H1 (cell line): ENCODE measurements around the gene SLC7A10. TPM values are rescaled to one million over a fixed set of nuclear protein-coding genes. Genes with fewer than 3 reads are reported as not detected.

Source experiments
- CTCF ChIA-PET: fragments of 300-600 bp; sonication (Branson Sonifier 250); formaldehyde crosslinking; loops from one replicate; lab custom pipeline; 2021; ENCODE audit not compliant: partially characterized antibody; lab: Charles Lee
- POLR2A ChIA-PET: fragments of 300-600 bp; sonication (Branson Sonifier 250); formaldehyde crosslinking; loops from one replicate; lab custom pipeline; 2021; ENCODE audit warnings: inconsistent platforms; ENCODE audit not compliant: partially characterized antibody; lab: Charles Lee
- DNase-seq, 2 experiments: peaks; one replicate each; pipeline versions ENCODE4 v3.0.0 to v3.0.0-alpha.2; 2010 to 2022; ENCODE audit warnings: low spot score in 2 of 2, low read depth in 1 of 2, mixed read lengths in 1 of 2
- FAIRE-seq: peaks from 2 replicates; lab custom pipeline; 2011; peaks lifted over from hg19 to GRCh38; lab: Jason Lieb, UNC
- H2AFZ ChIP-seq: 2 replicates; pipeline ENCODE4 v1.8.1; 2012; ENCODE audit warnings: low read length, inconsistent platforms
- H2AK5ac ChIP-seq: 2 replicates; pipeline ENCODE4 v1.6.1; 2013; ENCODE audit warnings: low read depth, low read length
- H2BK120ac ChIP-seq: replicated peaks from 2 replicates; pipeline ENCODE3; 2013; ENCODE audit warnings: low read depth, low read length, inconsistent platforms
- H2BK12ac ChIP-seq: 2 replicates; pipeline ENCODE4 v1.6.1; 2013; ENCODE audit warnings: low read depth, low read length
- H2BK15ac ChIP-seq: 2 replicates; pipeline ENCODE4 v1.6.1; 2013; ENCODE audit warnings: low read length
- H2BK20ac ChIP-seq: 2 replicates; pipeline ENCODE4 v1.6.1; 2013; ENCODE audit warnings: low read length
- H2BK5ac ChIP-seq: 2 replicates; pipeline ENCODE4 v1.6.1; 2013; ENCODE audit warnings: low read depth, low read length
- H3K14ac ChIP-seq: 2 replicates; pipeline ENCODE4 v1.6.1; 2013; ENCODE audit warnings: inconsistent platforms; ENCODE audit not compliant: insufficient read length
- H3K18ac ChIP-seq: 2 replicates; pipeline ENCODE4 v1.6.1; 2013; ENCODE audit warnings: low read length; ENCODE audit errors: extremely low read depth
- H3K23ac ChIP-seq: 2 replicates; pipeline ENCODE4 v1.6.1; 2013; ENCODE audit warnings: inconsistent platforms; ENCODE audit not compliant: insufficient read length
- H3K23me2 ChIP-seq: 2 replicates; pipeline ENCODE4 v1.6.1; 2013; ENCODE audit warnings: low read depth, low read length
- H3K27ac ChIP-seq: 2 replicates; pipeline ENCODE4 v1.6.1; 2011; ENCODE audit warnings: low read depth, low read length, inconsistent platforms
- H3K27me3 ChIP-seq, 4 experiments: replicated peaks in 1 of 4; 1 replicate in 1 of 4; 2 replicates in 3 of 4; pipeline versions ENCODE4 v1.6.1 to v1.8.1; 2011 to 2013; ENCODE audit warnings: low read length in 3 of 4, mild to moderate bottlenecking in 3 of 4, inconsistent platforms in 2 of 4, mixed read lengths in 2 of 4, moderate library complexity in 1 of 4; ENCODE audit not compliant: control insufficient read depth in 3 of 4, insufficient read depth in 3 of 4; ENCODE audit errors: extremely low read depth in 1 of 4
- H3K36me3 ChIP-seq, 4 experiments: 2 replicates each; pipeline versions ENCODE4 v1.6.1 to v1.8.1; 2011 to 2013; ENCODE audit warnings: mild to moderate bottlenecking in 4 of 4, low read length in 3 of 4, moderate library complexity in 2 of 4, control low read depth in 1 of 4, inconsistent platforms in 1 of 4; ENCODE audit not compliant: insufficient read depth in 4 of 4, control insufficient read depth in 2 of 4
- H3K4ac ChIP-seq: replicated peaks from 2 replicates; pipeline ENCODE3; 2013; ENCODE audit warnings: low read length, low read depth, mixed read lengths, inconsistent platforms; ENCODE audit not compliant: insufficient read length
- H3K4me1 ChIP-seq, 4 experiments: replicated peaks in 1 of 4; 1 replicate in 1 of 4; 2 replicates in 3 of 4; pipeline versions ENCODE4 v1.6.1 to v1.8.1; 2011 to 2013; ENCODE audit warnings: low read length in 3 of 4, inconsistent platforms in 2 of 4, mixed read lengths in 1 of 4; ENCODE audit not compliant: insufficient read depth in 4 of 4, control insufficient read depth in 3 of 4
- H3K4me2 ChIP-seq, 2 experiments: 2 replicates each; pipeline versions ENCODE4 v1.6.1 to v1.8.1; 2011 to 2013; ENCODE audit warnings: low read depth in 2 of 2, low read length in 2 of 2, control low read depth in 1 of 2, inconsistent platforms in 1 of 2, mild to moderate bottlenecking in 1 of 2; ENCODE audit not compliant: insufficient read depth in 1 of 2
- H3K4me3 ChIP-seq, 4 experiments: fragments of 200-600, 300-600 bp in 1 of 4; sonication (generic), shearing (Covaris generic), sonication (Bioruptor Twin) in 1 of 4; 2 replicates each; pipeline versions ENCODE4 v1.5.1 to v1.8.1; 2011 to 2016; ENCODE audit warnings: low read length in 4 of 4, low read depth in 3 of 4, control low read depth in 2 of 4, inconsistent platforms in 2 of 4, mild to moderate bottlenecking in 2 of 4, mixed read lengths in 1 of 4, moderate library complexity in 1 of 4; ENCODE audit not compliant: insufficient read depth in 2 of 4; ENCODE audit errors: extremely low read depth in 1 of 4
- H3K56ac ChIP-seq: replicated peaks from 2 replicates; pipeline ENCODE3; 2013; ENCODE audit warnings: low read depth, mild to moderate bottlenecking, mixed read lengths, low read length, inconsistent platforms; ENCODE audit not compliant: insufficient read length
- H3K79me1 ChIP-seq: 2 replicates; pipeline ENCODE4 v1.6.1; 2013; ENCODE audit warnings: low read depth, low read length, control low read depth
- H3K79me2 ChIP-seq, 2 experiments: 2 replicates each; pipeline versions ENCODE4 v1.6.1 to v1.8.1; 2012 to 2013; ENCODE audit warnings: low read length in 2 of 2, mild to moderate bottlenecking in 2 of 2, inconsistent platforms in 1 of 2; ENCODE audit not compliant: insufficient read depth in 2 of 2, control insufficient read depth in 1 of 2
- H3K9ac ChIP-seq, 4 experiments: replicated peaks in 1 of 4; 1 replicate in 1 of 4; 2 replicates in 3 of 4; pipeline versions ENCODE4 v1.6.1 to v1.8.1; 2011 to 2013; ENCODE audit warnings: low read depth in 3 of 4, low read length in 3 of 4, control low read depth in 2 of 4, mild to moderate bottlenecking in 2 of 4, moderate library complexity in 2 of 4, inconsistent platforms in 1 of 4; ENCODE audit errors: extremely low read depth in 1 of 4
- H3K9me3 ChIP-seq, 2 experiments: 2 replicates each; pipeline versions ENCODE4 v1.6.1 to v1.8.1; 2012 to 2013; ENCODE audit warnings: mild to moderate bottlenecking in 2 of 2, moderate library complexity in 2 of 2, control low read depth in 1 of 2, inconsistent platforms in 1 of 2, low read depth in 1 of 2, low read length in 1 of 2, mixed read lengths in 1 of 2; ENCODE audit not compliant: insufficient read depth in 2 of 2
- H4K20me1 ChIP-seq, 2 experiments: replicated peaks in 1 of 2; 2 replicates each; pipeline versions ENCODE3 to v1.8.1; 2011 to 2013; ENCODE audit warnings: inconsistent platforms in 2 of 2, low read length in 2 of 2, mild to moderate bottlenecking in 1 of 2; ENCODE audit not compliant: insufficient read depth in 2 of 2, control insufficient read depth in 1 of 2
- H4K5ac ChIP-seq: 2 replicates; pipeline ENCODE4 v1.6.1; 2013; ENCODE audit warnings: low read length, low read depth, mixed read lengths, inconsistent platforms; ENCODE audit not compliant: insufficient read length
- H4K8ac ChIP-seq: 2 replicates; pipeline ENCODE4 v1.8.0; 2013; ENCODE audit warnings: mild to moderate bottlenecking, moderate library complexity, low read length, inconsistent platforms; ENCODE audit not compliant: insufficient read depth; ENCODE audit errors: extremely low read depth
- H4K91ac ChIP-seq: replicated peaks from 2 replicates; pipeline ENCODE3; 2013; ENCODE audit warnings: low read length, mixed read lengths, inconsistent platforms; ENCODE audit not compliant: insufficient read length
- BRCA1 ChIP-seq: IDR thresholded peaks from 2 replicates; pipeline ENCODE4 v1.6.1; 2012; ENCODE audit warnings: low read depth, low read length, improper control_type of control experiment
- CBX5 ChIP-seq: fragments of 300-800, 300-1000 bp; sonication (generic); IDR thresholded peaks from 2 replicates; pipeline ENCODE4 v1.7.1; 2016; ENCODE audit warnings: antibody characterized with exemption, low read length, low read depth
- CEBPB ChIP-seq: IDR thresholded peaks from 2 replicates; pipeline ENCODE4 v1.6.1; 2012; ENCODE audit warnings: low read depth, low read length
- HDAC6 ChIP-seq: IDR thresholded peaks from one replicate; pipeline ENCODE4 v1.7.1; 2012; ENCODE audit warnings: low read depth, mild to moderate bottlenecking, inconsistent platforms, low read length, moderate library complexity
- MAFK ChIP-seq: IDR thresholded peaks from 2 replicates; pipeline ENCODE4 v1.6.1; 2012; ENCODE audit warnings: low read depth, mild to moderate bottlenecking, improper control_type of control experiment, low read length
- RBBP5 ChIP-seq: IDR thresholded peaks from 2 replicates; pipeline ENCODE4 v1.7.1; 2012; ENCODE audit warnings: low read depth, mild to moderate bottlenecking, inconsistent platforms, low read length, moderate library complexity, borderline replicate concordance
- SUZ12 ChIP-seq: fragments of 200-600 bp; sonication (generic); IDR thresholded peaks from 2 replicates; pipeline ENCODE4 v1.6.1; 2012; ENCODE audit warnings: mild to moderate bottlenecking, inconsistent platforms, low read length, moderate library complexity, mixed read lengths
- TBP ChIP-seq: IDR thresholded peaks from 2 replicates; pipeline ENCODE4 v1.6.1; 2011; ENCODE audit warnings: low read depth, low read length, improper control_type of control experiment
- WGBS, 2 experiments: shearing (Covaris generic) in 1 of 2; methylation state at CpG; one replicate each; pipeline versions ENCODE4 v1.1.6 to v1.1.7; 2013 to 2015; ENCODE audit warnings: low lambda C conversion rate in 2 of 2, mixed read lengths in 2 of 2, inconsistent platforms in 1 of 2, low coverage in 1 of 2, missing lambda C conversion rate in 1 of 2; ENCODE audit not compliant: insufficient replicate concordance in 2 of 2, insufficient coverage in 1 of 2, insufficient read length in 1 of 2; ENCODE audit errors: extremely low coverage in 1 of 2, missing lambda C conversion rate in 1 of 2; 5-methylcytosine and 5-hydroxymethylcytosine counted together
- polyA plus RNA-seq, 7 experiments: library from polyadenylated mRNA; depleted of rRNA in 3 of 7; stranded (reverse) in 5 of 7; unstranded in 2 of 7; fragments of >200 nt in 5 of 7; fragments of 200-250 nt in 2 of 7; gene quantifications; 1 replicate in 5 of 7; 2 replicates in 1 of 7; 4 replicates in 1 of 7; pipeline versions ENCODE4 v1.2.1 to v1.2.3, GENCODE V29; 2011 to 2013; ENCODE audit warnings: missing spikeins in 2 of 7, mixed read lengths in 2 of 7
- total RNA-seq: library from RNA; stranded (reverse); fragmentation: NEBNext Ultra II Directional; extraction: Animal tissue kit (Norgen Biotek cat#: 25700); gene quantifications from 2 replicates; pipeline ENCODE4 v1.2.1, GENCODE V29; 2021

Gene SLC7A10
- total and polyA plus RNA-seq, 2 of the 8 experiments (the other 6 are each of a cell fraction or from before 2014, with no cell fraction given), result 3.7 to 7.1 TPM

DNA sequence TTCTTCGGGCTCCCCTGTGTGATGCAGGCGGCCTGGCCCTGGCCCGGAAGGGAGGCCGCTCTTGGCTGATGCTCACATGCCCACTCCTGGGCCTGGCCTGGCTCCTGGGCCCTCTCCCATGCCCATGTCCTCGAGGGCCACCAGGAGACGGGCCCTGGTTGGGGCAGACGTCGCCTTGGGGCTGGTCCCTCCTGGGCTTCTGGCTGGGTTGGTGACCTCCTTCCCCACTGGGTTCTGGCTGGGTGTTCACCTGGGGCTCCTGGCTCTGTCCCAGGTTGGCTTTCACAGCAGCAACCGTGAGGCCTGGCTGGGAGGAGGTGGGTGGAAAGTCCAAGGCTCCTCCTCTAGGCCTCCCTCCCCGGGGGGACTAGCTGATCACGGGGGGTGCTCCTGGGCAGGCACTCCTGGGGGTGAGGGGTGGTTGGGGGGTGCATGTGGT is 15.5 kb upstream of the SLC7A10 start:
- no peak overlapping the region for H3K27ac ChIP-seq
- no peaks in the 10 kb centered on the region for H3K4me1 ChIP-seq
- FAIRE-seq (no peak), DNase-seq (no peak)
- H3K27me3 ChIP-seq, result no peaks in the 10 kb centered on the region; a peak in 1 of 7 replicates
- no peak overlapping the region for H4K91ac ChIP-seq
- TF ChIP-seq CBX5 (no peak), BRCA1 (no peak), TBP (no peak), MAFK (no peak), HDAC6 (no peak), RBBP5 (no peak), SUZ12 (no peak), CEBPB (no peak)
- peaks cover 9 to 10% of the 10 kb centered on the region in 2 experiments; a peak in 3 of 4 replicates for H3K9me3 ChIP-seq
- WGBS, 2 experiments, result 92% methylated on average over 7 of the region's 11 CpGs; no CpG with 5 or more reads in 1 of the 2 experiments
- no peaks in the 10 kb centered on the region for H3K36me3 ChIP-seq
- H2BK20ac ChIP-seq, result no peak overlapping the region
- no peak overlapping the region for H3K56ac ChIP-seq
- no peak overlapping the region for H3K4me3 ChIP-seq
- H2BK5ac ChIP-seq, result no peak overlapping the region
- CTCF ChIA-PET, result interaction anchor here (0.6 to 15.1 kb wide), 11 partner anchors 10 to 531 kb away, joined by 3 to 426 read pairs (median 4); no protein-coding TSS in a partner anchor
- no peaks in the 10 kb centered on the region for H4K20me1 ChIP-seq
- no peak overlapping the region; the same call in 1 of the 2 replicates for H2BK15ac ChIP-seq
- H2BK120ac ChIP-seq, result no peak overlapping the region
- no peak overlapping the region for H3K9ac ChIP-seq
- POLR2A ChIA-PET, result interaction anchor here (2.6 to 3.5 kb wide), 2 partner anchors 61 to 133 kb away, joined by 8 to 11 read pairs; partner anchors contain the start of genes CEBPA and CEBPG
- H4K8ac ChIP-seq, result peak overlapping the region; percentile 35; the same call in 1 of the 2 replicates
- no peak overlapping the region for H3K4me2 ChIP-seq
- no peaks in the 10 kb centered on the region for H3K79me2 ChIP-seq
- no peak overlapping the region for H4K5ac ChIP-seq
- H3K4ac ChIP-seq, result no peak overlapping the region
- no peak overlapping the region for H3K18ac ChIP-seq
- H2BK12ac ChIP-seq, result no peak overlapping the region
- no peak overlapping the region for H2AFZ ChIP-seq
- no peak overlapping the region for H3K23ac ChIP-seq
- no peaks in the 10 kb centered on the region for H3K79me1 ChIP-seq
- H2AK5ac ChIP-seq, result no peak overlapping the region
- no peaks in the 10 kb centered on the region for H3K23me2 ChIP-seq
- H3K14ac ChIP-seq, result no peak overlapping the region
